Measurements from ENCODE around the gene TMEM163. TPM values are rescaled to one million over a fixed set of nuclear protein-coding genes. Genes with fewer than 3 reads are reported as not detected.

Gene TMEM163
- total RNA-seq, 1 donor from 2014 or later, result 1.0 TPM

DNA sequence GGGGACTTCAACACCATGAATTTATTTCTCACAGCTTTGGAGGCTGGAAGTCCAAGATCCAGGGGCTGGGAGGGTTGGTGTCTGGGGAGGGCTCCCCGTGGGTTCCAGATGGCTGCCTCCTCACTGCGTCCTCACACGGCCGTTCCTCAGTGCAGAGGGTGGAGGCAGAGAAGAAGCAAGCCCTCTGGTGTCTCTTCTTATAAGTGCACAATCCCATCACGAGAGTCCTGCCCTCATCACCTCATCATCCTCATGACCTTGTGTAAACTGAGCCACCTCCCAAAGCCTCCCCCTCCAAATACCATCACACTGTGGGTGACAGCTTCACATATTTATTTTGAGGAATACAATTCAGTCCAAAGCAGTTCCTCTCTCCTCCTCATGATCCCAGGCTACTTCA is 26.3 kb downstream of the TMEM163 start:
- H3K4me1 Mint-ChIP-seq, result no peaks in the 10 kb centered on the region
- H3K9me3 Mint-ChIP-seq, result no peaks in the 10 kb centered on the region
- peaks cover 2% of the 10 kb centered on the region for H3K27me3 Mint-ChIP-seq (ENCODE audit: low read depth)
- DNase-seq (ENCODE audit: low read depth, low spot score), result no peak
- no peak overlapping the region for H3K27ac Mint-ChIP-seq (ENCODE audit: unreplicated experiment)
- no peaks in the 10 kb centered on the region for H3K36me3 Mint-ChIP-seq (ENCODE audit: low read depth)
- H3K4me3 Mint-ChIP-seq, result no peak overlapping the region
- TF ChIP-seq, protein P1, sequence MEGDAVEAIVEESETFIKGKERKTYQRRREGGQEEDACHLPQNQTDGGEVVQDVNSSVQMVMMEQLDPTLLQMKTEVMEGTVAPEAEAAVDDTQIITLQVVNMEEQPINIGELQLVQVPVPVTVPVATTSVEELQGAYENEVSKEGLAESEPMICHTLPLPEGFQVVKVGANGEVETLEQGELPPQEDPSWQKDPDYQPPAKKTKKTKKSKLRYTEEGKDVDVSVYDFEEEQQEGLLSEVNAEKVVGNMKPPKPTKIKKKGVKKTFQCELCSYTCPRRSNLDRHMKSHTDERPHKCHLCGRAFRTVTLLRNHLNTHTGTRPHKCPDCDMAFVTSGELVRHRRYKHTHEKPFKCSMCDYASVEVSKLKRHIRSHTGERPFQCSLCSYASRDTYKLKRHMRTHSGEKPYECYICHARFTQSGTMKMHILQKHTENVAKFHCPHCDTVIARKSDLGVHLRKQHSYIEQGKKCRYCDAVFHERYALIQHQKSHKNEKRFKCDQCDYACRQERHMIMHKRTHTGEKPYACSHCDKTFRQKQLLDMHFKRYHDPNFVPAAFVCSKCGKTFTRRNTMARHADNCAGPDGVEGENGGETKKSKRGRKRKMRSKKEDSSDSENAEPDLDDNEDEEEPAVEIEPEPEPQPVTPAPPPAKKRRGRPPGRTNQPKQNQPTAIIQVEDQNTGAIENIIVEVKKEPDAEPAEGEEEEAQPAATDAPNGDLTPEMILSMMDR (conservative IDR thresholded peaks at IDR 0.05), result no peak

DNA sequence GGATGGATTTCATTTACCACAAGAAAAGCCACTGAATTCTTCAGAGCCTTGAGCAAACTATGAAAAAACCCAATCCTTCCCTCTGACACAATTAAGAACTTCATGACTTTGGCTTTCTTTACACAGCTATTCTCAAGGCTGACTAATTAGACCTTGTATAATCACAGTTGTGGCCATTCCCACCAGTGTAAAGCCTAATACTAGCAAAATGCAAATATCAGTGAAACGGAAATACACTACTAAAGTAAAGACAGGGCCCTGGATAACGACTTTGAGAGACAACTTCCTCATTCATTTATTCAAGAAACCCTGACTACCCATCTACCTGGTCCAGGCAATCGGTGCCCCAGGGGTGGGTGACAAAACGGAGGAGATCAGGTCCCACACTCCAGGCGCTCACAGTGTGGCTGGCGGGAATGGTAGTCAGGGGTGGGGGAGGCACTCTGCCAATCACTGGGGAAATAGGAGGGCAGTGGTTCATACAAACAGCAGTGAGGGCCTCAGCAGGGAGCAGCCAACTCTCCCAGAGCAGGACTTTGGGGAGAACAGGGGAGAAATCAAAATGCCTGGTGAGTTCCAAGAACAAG is 28.1 kb downstream of the TMEM163 start:
- H3K27ac Mint-ChIP-seq (ENCODE audit: unreplicated experiment), result no peak overlapping the region
- H3K27me3 Mint-ChIP-seq (ENCODE audit: low read depth), result no peaks in the 10 kb centered on the region
- DNase-seq (ENCODE audit: low read depth, low spot score), result no peak
- TF ChIP-seq, protein P1 (conservative IDR thresholded peaks at IDR 0.05), result no peak
- no peaks in the 10 kb centered on the region for H3K36me3 Mint-ChIP-seq (ENCODE audit: low read depth)
- no peak overlapping the region for H3K4me3 Mint-ChIP-seq
- H3K4me1 Mint-ChIP-seq, result no peaks in the 10 kb centered on the region
- H3K9me3 Mint-ChIP-seq, result no peaks in the 10 kb centered on the region

DNA sequence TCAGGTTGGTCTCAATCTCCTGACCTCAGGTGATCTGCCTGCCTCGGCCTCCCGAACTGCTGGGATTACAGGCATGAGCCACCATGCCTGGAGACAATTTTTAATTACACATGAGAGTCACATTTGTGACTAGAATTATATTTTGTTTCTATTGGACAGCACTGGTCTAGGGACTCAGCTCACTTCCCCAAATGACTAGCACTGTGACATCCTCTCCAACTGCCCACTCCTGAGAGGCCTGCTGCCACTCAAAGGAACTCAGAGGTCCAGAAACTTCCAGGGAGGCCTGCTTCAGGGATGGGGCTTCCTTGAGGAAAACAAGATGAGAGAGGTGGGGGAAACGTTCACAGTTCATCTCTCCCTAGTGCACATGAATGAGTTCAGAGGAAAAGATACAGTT is 29.5 kb downstream of the TMEM163 start:
- H3K36me3 Mint-ChIP-seq (ENCODE audit: low read depth), result no peaks in the 10 kb centered on the region
- TF ChIP-seq, protein P1 (conservative IDR thresholded peaks at IDR 0.05), result no peak
- no peak overlapping the region for H3K27ac Mint-ChIP-seq (ENCODE audit: unreplicated experiment)
- no peak overlapping the region for H3K4me3 Mint-ChIP-seq
- H3K4me1 Mint-ChIP-seq, result no peaks in the 10 kb centered on the region
- DNase-seq (ENCODE audit: low read depth, low spot score), result no peak
- no peaks in the 10 kb centered on the region for H3K9me3 Mint-ChIP-seq
- H3K27me3 Mint-ChIP-seq (ENCODE audit: low read depth), result no peaks in the 10 kb centered on the region

DNA sequence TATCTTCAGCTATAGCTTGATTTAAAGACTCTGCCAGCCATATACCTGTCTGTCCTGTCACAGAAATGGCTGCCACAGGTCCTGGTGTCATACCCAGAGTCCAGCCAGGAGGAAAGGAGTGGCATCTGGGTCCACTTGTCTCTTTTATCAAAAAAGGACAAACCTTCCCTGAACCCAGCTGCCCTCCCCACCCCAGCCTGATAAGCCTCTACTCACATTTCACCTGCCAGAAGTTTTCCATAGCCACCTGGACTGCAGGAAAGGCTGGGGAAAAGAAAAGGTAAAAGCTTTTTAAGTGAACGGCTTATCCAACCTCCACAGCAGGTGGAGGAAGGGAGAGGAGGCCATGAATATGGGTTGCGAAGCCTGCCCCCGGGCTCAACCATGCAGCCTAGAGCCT is 32.8 kb downstream of the TMEM163 start:
- no peak overlapping the region for H3K27ac Mint-ChIP-seq (ENCODE audit: unreplicated experiment)
- H3K4me1 Mint-ChIP-seq, result no peaks in the 10 kb centered on the region
- no peak for DNase-seq (ENCODE audit: low read depth, low spot score)
- H3K27me3 Mint-ChIP-seq (ENCODE audit: low read depth), result no peaks in the 10 kb centered on the region
- H3K4me3 Mint-ChIP-seq, result no peak overlapping the region
- H3K9me3 Mint-ChIP-seq, result peaks cover 3% of the 10 kb centered on the region
- H3K36me3 Mint-ChIP-seq (ENCODE audit: low read depth), result no peaks in the 10 kb centered on the region
- TF ChIP-seq, protein P1 (conservative IDR thresholded peaks at IDR 0.05), result no peak

DNA sequence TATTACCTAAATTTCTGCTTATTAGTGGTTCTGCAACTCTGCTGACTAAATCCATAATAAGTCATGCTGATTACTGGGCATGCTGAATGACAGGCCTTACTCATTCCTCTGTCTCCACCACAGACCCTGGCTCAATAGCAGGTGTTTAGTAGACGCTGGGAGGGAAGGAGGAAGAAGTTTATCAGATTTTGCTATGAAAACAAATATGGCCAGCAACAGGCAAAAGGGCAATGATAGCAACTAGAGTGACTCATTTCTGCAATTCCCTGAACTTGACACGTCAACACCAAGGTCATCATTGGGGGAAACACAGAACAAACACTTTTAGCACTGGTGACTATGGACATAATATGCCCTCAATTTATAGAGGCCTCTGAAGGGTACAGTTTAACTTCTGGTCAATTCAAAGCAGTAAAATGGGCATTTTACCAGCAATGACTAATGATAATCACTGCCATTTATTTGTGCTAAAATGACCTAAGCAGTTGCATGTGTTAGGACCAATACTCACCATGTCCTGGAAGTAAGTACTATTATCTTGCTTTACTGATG is 35.2 kb downstream of the TMEM163 start:
- H3K4me1 Mint-ChIP-seq, result no peaks in the 10 kb centered on the region
- H3K27me3 Mint-ChIP-seq (ENCODE audit: low read depth), result no peaks in the 10 kb centered on the region
- no peak overlapping the region for H3K27ac Mint-ChIP-seq (ENCODE audit: unreplicated experiment)
- peaks cover 3% of the 10 kb centered on the region for H3K9me3 Mint-ChIP-seq
- no peak for DNase-seq (ENCODE audit: low read depth, low spot score)
- TF ChIP-seq, protein P1 (conservative IDR thresholded peaks at IDR 0.05), result no peak
- H3K36me3 Mint-ChIP-seq (ENCODE audit: low read depth), result no peaks in the 10 kb centered on the region
- H3K4me3 Mint-ChIP-seq, result no peak overlapping the region
